HepG2 (cell line): Measurements from ENCODE around the gene OR1D5. TPM values are rescaled to one million over a fixed set of nuclear protein-coding genes. Genes with fewer than 3 reads are reported as not detected.

Experiments used
- ATAC-seq: fragments of 200-7000 bp; cut with Tn5 transposase; 3 replicates; pipeline ENCODE4 v1.9.1; 2020; ENCODE audit warnings: mild to moderate bottlenecking, moderate library complexity
- BruUV-seq: library from RNA; stranded (reverse); fragments of 400-500 nt; replicated peaks from 2 replicates; lab custom pipeline; 2021; lab: Mats Ljungman, UMichigan
- CTCF ChIA-PET: fragments of 300-600 bp; formaldehyde crosslinking; extraction: SDS; loops from one replicate; lab custom pipeline; 2021; ENCODE audit warnings: low total read pairs, inconsistent platforms, low intra/inter-chr PET ratio; lab: Yijun Ruan, JAX
- POLR2A ChIA-PET: fragments of 350-600 bp; sonication (Branson Sonifier 250); formaldehyde crosslinking; loops from one replicate; lab custom pipeline; 2020; ENCODE audit warnings: antibody characterized with exemption, inconsistent platforms; lab: Yijun Ruan, JAX
- DNase-seq: peaks from one replicate; pipeline ENCODE4 v3.0.0-alpha.2; 2015; ENCODE audit warnings: low spot score
- FAIRE-seq: peaks from 3 replicates; lab custom pipeline; 2011; peaks lifted over from hg19 to GRCh38; lab: Jason Lieb, UNC
- H2AFZ ChIP-seq: one replicate; pipeline ENCODE4 v1.6.1; 2011; ENCODE audit warnings: low read length, inconsistent platforms
- H3K27ac ChIP-seq: fragments of 300-600 bp; 3 replicates; pipeline ENCODE4 v1.8.0; 2011; ENCODE audit warnings: mixed run types, mild to moderate bottlenecking, mixed read lengths, low read length, inconsistent platforms; ENCODE audit not compliant: insufficient read depth; ENCODE audit errors: extremely low read length
- H3K27me3 ChIP-seq, 2 experiments: fragments of 200-600 bp in 1 of 2; 2 replicates in 1 of 2; 3 replicates in 1 of 2; pipeline versions ENCODE4 v1.6.0 to v1.8.0; 2011; ENCODE audit warnings: low read length in 2 of 2, mild to moderate bottlenecking in 2 of 2, moderate library complexity in 2 of 2, inconsistent platforms in 1 of 2; ENCODE audit not compliant: insufficient read depth in 2 of 2, control insufficient read depth in 1 of 2
- H3K36me3 ChIP-seq, 2 experiments: fragments of 200-600 bp in 1 of 2; replicated peaks in 1 of 2; 2 replicates in 1 of 2; 3 replicates in 1 of 2; pipeline versions ENCODE4 v1.5.1 to v1.8.0; 2011; ENCODE audit warnings: low read length in 2 of 2, inconsistent platforms in 1 of 2; ENCODE audit not compliant: insufficient read depth in 2 of 2, control insufficient read depth in 1 of 2
- H3K4me1 ChIP-seq: 2 replicates; pipeline ENCODE4 v1.5.1; 2012; ENCODE audit warnings: low read length, inconsistent platforms; ENCODE audit not compliant: insufficient read depth
- H3K4me2 ChIP-seq: 2 replicates; pipeline ENCODE4 v1.6.0; 2011; ENCODE audit warnings: low read depth, low read length, inconsistent platforms
- H3K4me3 ChIP-seq, 3 experiments: fragments of 200-600 bp in 1 of 3; sonication (generic), shearing (Covaris generic) in 1 of 3; replicated peaks in 1 of 3; 2 replicates each; pipeline ENCODE4 v1.5.1; 2011 to 2016; ENCODE audit warnings: low read length in 3 of 3, inconsistent platforms in 2 of 3, low read depth in 2 of 3, mild to moderate bottlenecking in 2 of 3, control low read depth in 1 of 3, mixed read lengths in 1 of 3; ENCODE audit not compliant: insufficient read depth in 1 of 3
- H3K79me2 ChIP-seq: one replicate; pipeline ENCODE4 v1.6.1; 2011; ENCODE audit warnings: low read length, inconsistent platforms; ENCODE audit not compliant: insufficient read depth
- H3K9ac ChIP-seq: 2 replicates; pipeline ENCODE4 v1.6.0; 2011; ENCODE audit warnings: mild to moderate bottlenecking, low read depth, low read length, inconsistent platforms; ENCODE audit not compliant: insufficient read depth
- H3K9me3 ChIP-seq: 2 replicates; pipeline ENCODE4 v1.5.1; 2012; ENCODE audit warnings: mild to moderate bottlenecking, low read length
- H4K20me1 ChIP-seq: 2 replicates; pipeline ENCODE4 v1.6.0; 2011; ENCODE audit warnings: inconsistent platforms, mild to moderate bottlenecking, low read length, moderate library complexity; ENCODE audit not compliant: insufficient read depth
- CTCF ChIP-seq: sonication (generic); formaldehyde crosslinking; IDR thresholded peaks from 2 replicates; pipeline ENCODE4 v1.5.0; 2020; ENCODE audit warnings: mild to moderate bottlenecking, missing genetic modification reagents, moderate library complexity
- PHF20 ChIP-seq: sonication (generic); formaldehyde crosslinking; IDR thresholded peaks from 2 replicates; pipeline ENCODE4 v1.5.0; 2020; ENCODE audit warnings: mild to moderate bottlenecking, missing genetic modification reagents
- STAG1 ChIP-seq: sonication (generic); formaldehyde crosslinking; IDR thresholded peaks from 2 replicates; pipeline ENCODE4 v1.4.0; 2020; ENCODE audit warnings: missing genetic modification reagents
- ZBTB33 ChIP-seq: sonication (generic); formaldehyde crosslinking; IDR thresholded peaks from 2 replicates; pipeline ENCODE4 v1.4.0; 2020; ENCODE audit warnings: missing genetic modification reagents
- ZNF670 ChIP-seq: sonication (generic); formaldehyde crosslinking; IDR thresholded peaks from 2 replicates; pipeline ENCODE4 v1.8.0; 2022; ENCODE audit warnings: mild to moderate bottlenecking, missing genetic modification reagents, borderline replicate concordance
- WGBS: methylation state at CpG from one replicate; pipeline ENCODE4 v1.1.6; 2017; ENCODE audit warnings: low lambda C conversion rate; 5-methylcytosine and 5-hydroxymethylcytosine counted together
- in situ Hi-C: cut with HindIII; loops from 2 replicates; pipeline ENCODE4 v1.10.0; 2017; ENCODE audit warnings: low pct_unique_long_range_greater_than_20kb; ENCODE audit not compliant: extremely low pct_ligation_motif_present
- intact Hi-C: fragments of 100-400 bp; cut with micrococcal nuclease; formaldehyde crosslinking; loops from one replicate; pipeline ENCODE4 v1.10.0; 2022; ENCODE audit not compliant: unreplicated experiment
- polyA plus RNA-seq, 8 experiments: library from polyadenylated mRNA; depleted of rRNA in 3 of 8; stranded (reverse) in 7 of 8; unstranded in 1 of 8; fragments of >200 nt; fragmentation: Illumina TruSeq in 4 of 8; extraction: Trizol in 4 of 8; gene quantifications; 2 replicates each; pipeline versions ENCODE4 v1.2.1 to v1.2.3, GENCODE V29; 2011 to 2016; ENCODE audit warnings: low read depth in 4 of 8, missing spikeins in 1 of 8, mixed read lengths in 1 of 8; ENCODE audit not compliant: insufficient read depth in 1 of 8
- total RNA-seq, 5 experiments: library from RNA; depleted of rRNA; stranded (reverse); fragments of >200 nt; fragmentation: Illumina TruSeq; extraction: Trizol; gene quantifications; 2 replicates each; pipeline ENCODE4 v1.2.3, GENCODE V29; 2016; ENCODE audit warnings: low read depth in 1 of 5

The OR1D5 gene
- total and polyA plus RNA-seq, 2 of the 13 experiments (the other 11 are each of a cell fraction or from before 2014, with no cell fraction given) = not detected

- no peak overlapping the region for H3K9ac ChIP-seq
- ATAC-seq = no peak
- H3K27ac ChIP-seq = no peak overlapping the region
- DNase-seq = peak; percentile 15
- FAIRE-seq = no peak
- H3K36me3 ChIP-seq = no peaks in the 10 kb centered on the region
- H3K4me1 ChIP-seq = 0 out of 2 replicates have a peak, but pooled peaks cover 6% of the 10 kb centered on the region
- in situ Hi-C loops = loop anchor here (10.0 kb wide), 1 partner anchor 621 kb away; the partner anchor contains the start of genes EMC6 and TAX1BP3
- peaks cover 12% of the 10 kb centered on the region for H3K9me3 ChIP-seq
- no peak for TF ChIP-seq PHF20 (CRISPR knock-in tag)
- TF ChIP-seq ZNF670 (CRISPR knock-in tag) = no peak
- peak; percentile 46; the same call in 1 of the 2 replicates for TF ChIP-seq ZBTB33 (CRISPR knock-in tag)
- TF ChIP-seq STAG1 = peak; percentile 33
- TF ChIP-seq CTCF (CRISPR knock-in tag) = peak; percentile 68
- TF ChIP-seq, all 625 proteins: peak for 3
- Histone ChIP-seq H2AFZ (no peak overlapping the region), H3K4me3 (no peak overlapping the region), H3K4me2 (no peak overlapping the region), H3K79me2 (no peaks in the 10 kb centered on the region), H4K20me1 (no peaks in the 10 kb centered on the region), H3K27me3 (no peaks in the 10 kb centered on the region; a peak in 1 of 5 replicates)
- POLR2A ChIA-PET = no interaction called here
- intact Hi-C loops = no loop called here
- no TSS peak for BruUV-seq
- WGBS = 26% methylated on average over 8 of the region's 11 CpGs
- CTCF ChIA-PET = no interaction called here
Measured at GRCh38 chr17:3043737-3044365, 19.6 kb downstream of the OR1D5 start.
